Ecto neural progenitor cell (in vitro differentiated cells): ENCODE measurements around the gene MELK.

ENCODE experiments used
- DNase-seq: peaks from one replicate; pipeline ENCODE4 v3.0.0-alpha.2; 2018; ENCODE audit warnings: low spot score

The MELK gene

DNA sequence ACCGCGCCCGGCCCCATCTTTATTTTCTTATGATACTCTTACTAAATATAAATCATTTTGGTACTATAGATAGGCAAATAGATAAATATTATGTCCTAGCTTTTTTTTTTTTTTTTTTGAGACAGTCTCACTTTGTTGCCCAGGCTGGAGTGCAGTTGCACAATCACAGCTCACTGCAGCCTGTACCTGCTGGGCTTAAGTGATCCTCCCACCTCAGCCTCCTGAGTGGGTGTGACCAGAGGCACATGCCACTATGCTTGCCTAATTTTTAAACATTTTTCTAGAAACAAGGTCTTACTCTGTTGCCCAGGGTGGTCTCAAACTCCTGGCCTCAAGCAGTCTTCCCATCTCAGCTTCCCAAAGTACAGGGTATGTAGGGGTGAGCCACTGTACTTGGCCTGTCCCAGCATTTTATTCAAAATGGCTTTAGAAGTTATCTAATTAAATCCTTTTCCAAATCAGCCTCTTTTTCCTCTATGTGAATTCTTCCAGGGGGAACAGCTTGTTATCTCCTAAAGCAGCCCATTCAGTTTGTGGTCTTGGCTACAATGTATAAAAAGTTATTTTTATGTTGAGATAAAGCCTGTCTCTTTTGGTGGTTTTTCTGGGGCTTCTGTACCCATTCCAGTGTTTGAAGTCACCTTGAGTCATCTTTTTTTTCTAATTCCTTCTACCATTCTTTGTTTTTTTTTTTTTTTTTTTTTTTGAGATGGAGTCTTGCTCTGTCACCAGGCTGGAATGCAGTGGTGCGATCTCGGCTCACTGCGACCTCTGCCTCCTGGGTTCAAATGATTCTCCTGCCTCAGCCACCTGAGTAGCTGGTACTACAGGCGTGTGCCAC lies 12.1 kb downstream of the MELK start:
- DNase-seq = no peak

GRCh38 chr9:36590231-36590630 lies 17.5 kb downstream of the MELK start:
- no peak for DNase-seq

DNA sequence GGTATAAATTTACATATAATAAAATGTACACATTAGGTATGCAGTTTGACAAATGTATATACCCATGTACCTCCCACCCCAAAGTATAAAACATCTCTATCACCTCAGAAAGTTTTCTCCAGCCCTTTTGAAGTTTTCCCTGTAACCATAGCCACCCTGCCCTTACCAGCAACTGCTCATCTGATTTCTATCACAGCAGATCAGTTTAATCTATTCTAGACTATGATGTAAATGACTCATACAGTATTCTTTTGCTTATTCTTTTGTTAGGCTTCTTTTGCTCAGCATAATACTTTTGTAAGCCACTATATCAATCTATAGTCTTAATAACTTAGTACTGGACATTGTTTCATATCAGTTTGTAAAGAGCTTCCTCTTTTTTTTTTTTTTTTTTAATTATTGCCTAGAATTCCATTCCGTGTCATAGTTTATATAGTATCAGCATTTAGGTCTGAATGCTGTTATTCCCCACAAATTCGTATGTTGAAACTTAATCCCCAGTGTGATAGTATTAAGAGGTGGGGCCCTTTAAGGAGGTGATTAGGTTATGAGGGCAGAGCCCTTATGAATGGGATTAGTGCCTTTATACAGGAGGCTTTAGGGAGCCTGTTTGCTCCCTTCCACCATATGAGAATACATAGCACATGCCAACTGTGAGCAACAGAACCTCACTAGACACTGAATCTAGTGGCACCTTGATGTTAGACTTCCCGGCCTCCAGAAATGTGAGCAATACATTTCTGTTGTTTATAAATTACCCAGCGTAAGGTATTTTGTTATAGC lies 20.3 kb downstream of the MELK start:
- DNase-seq = no peak

GRCh38 chr9:36594213-36594612 lies 21.5 kb downstream of the MELK start:
- DNase-seq = no peak

DNA sequence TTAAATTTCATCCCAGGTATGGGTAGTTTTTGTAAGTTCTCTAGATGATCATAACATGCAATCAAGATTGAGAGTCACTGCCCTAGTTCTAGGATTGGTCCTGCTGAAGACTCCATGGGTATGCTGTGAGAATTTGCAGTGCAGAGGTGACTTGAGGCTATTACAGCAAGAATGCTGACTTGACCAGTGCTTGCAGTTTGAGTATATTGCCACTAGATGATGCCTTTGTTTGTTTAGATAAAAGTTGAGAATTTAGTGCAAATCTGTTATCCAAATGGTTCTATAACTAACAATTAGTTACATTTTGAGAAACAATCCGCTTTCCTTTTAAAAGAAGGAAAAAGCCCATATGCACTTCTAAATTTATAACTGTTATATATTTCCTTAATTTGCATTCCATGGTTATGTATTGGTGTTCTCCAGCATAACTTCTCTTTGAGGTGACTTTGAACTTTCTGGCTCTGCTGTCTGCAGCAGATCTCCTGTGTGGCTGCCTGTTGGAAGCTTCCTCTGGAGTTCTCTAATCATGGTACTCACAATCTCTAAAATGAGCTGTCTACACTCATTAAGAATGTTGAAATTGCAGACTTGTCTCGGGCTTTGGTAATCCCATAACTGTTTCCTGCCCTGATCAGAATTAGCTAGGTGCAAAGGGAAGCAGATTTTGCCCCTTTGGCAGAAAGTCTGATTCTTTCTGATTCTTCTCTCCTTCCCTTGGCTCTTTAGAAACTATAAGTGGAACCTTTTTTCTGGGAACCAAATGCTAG lies 24.9 kb downstream of the MELK start:
- no peak for DNase-seq

- DNase-seq = no peak
Measured at GRCh38 chr9:36598273-36598672, 25.6 kb downstream of the MELK start.

- no peak for DNase-seq
Measured at GRCh38 chr9:36603006-36603405, 30.3 kb downstream of the MELK start.

GRCh38 chr9:36609306-36609705 lies 36.6 kb downstream of the MELK start:
- no peak for DNase-seq

DNA sequence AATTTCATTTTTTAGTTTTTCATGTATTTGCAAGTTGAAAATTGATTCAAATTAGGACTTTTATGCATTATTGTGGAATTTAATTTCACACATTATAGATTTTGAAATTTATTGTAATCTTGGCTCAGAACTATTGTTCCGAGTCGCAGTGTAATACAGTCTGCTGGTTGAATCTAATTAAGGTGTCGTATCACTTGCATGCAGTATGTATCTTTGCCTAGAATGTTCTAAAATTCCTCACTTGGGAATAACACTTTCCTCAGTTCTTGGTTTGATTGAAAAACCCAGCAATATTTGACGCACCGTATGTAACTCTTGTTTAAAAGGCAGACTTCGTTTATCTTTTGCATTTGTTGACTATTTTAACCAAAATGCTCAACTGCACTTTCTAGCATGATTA lies 49.4 kb downstream of the MELK start:
- DNase-seq = no peak

GRCh38 chr9:36623280-36623679 lies 50.6 kb downstream of the MELK start:
- no peak for DNase-seq

GRCh38 chr9:36625006-36625615 lies 52.4 kb downstream of the MELK start:
- DNase-seq = no peak

DNA sequence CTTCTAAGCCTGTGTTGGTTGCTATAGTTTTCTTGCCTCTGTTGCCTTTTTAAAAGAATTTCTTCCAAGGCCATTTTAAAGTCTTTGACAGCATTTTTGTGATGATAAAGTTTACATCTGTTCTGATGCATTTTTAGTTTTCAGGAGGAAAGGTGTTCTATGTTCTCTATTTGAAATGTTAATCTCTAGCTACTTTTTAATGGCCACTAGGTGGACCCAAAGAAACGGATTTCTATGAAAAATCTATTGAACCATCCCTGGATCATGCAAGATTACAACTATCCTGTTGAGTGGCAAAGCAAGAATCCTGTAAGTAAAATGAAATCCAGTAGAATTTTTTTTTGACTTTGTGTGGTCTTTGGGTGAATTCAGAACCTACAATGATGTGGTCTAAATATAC lies 60.2 kb downstream of the MELK start:
- no peak for DNase-seq

DNA sequence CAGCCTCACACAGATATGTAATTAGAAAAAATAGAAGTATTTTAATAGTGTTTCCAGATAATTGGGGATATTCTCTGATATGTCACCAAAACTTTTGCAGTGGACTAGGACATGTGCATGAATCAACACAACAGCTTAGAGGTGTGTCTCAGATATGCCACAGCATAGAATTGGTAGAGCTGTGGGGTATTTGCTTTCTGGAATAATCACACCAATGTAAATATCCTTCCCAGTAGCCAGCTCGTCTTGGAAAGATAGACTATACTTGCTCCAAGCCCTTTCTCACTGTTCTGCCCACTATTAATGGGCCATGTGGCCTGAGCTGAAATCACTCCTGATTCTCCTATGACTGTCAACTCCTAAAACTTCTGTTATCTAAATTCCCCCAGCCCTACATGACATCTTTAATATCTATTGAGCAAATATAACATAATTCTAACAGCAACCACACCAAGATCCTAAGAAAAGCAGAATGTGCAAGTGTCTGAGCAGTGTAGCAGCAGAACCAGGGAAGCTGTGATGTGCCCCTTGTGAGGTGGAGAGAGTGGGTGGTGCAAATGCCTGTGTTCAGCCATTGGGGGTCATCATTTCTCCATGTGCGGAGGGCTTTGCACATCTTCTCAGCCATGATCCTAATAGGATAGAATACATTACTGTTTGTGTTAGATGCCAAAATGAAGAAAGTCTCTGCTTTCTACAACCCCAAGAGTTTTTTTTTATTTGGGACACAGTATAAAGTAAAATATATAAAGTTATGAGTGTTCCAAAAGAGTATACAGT lies 65.0 kb downstream of the MELK start:
- peak; percentile 47 for DNase-seq

DNA sequence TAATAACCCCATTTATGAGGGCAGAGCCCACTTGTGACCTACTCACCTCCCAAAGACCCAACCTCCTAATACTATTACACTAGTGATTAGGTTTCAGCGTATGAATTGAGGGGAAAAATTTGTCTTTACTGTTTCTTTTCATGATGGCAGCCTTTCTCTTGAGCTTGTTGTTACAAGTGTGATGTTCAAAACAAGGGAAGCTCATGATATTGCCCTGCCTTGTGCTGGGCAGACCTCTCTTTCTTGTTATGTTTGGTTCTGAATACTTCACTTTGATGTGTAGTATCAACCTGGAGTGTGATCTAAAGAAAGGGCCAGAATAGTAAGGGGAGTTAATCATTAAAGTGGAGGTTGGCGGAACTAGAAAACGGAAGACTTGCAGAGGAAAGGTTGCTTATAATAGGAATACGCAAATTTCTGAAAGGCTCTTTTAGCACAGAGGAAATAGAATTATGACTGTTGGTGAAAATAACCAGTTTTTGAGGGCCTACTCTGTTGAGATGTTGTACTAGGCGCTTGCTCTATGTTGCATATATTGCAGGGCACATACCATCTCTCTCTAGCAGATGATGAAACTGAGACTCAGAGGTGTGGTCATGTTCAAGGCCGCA lies 68.2 kb downstream of the MELK start:
- no peak for DNase-seq

GRCh38 chr9:36642817-36643216 lies 70.1 kb downstream of the MELK start:
- DNase-seq = no peak

GRCh38 chr9:36656842-36657241 lies 84.1 kb downstream of the MELK start:
- no peak for DNase-seq

- no peak for DNase-seq
Measured at GRCh38 chr9:36659500-36659899, 86.8 kb downstream of the MELK start.

GRCh38 chr9:36664806-36665205 lies 92.1 kb downstream of the MELK start:
- no peak for DNase-seq

DNA sequence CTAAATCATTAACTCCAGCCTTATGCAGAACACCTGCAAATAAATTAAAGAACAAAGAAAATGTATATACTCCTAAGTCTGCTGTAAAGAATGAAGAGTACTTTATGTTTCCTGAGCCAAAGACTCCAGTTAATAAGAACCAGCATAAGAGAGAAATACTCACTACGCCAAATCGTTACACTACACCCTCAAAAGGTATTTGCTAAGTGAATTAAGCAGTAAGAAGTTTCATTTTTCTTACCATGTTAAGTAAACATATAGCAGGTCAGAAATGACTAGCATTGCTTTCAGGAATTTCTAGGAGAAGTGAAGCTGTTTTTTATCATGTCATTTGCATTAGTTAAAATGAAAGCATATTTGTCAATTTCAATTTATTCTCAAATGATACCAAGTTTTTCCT lies 92.7 kb downstream of the MELK start:
- no peak for DNase-seq

GRCh38 chr9:36665921-36666431 lies 93.3 kb downstream of the MELK start:
- DNase-seq = no peak

DNA sequence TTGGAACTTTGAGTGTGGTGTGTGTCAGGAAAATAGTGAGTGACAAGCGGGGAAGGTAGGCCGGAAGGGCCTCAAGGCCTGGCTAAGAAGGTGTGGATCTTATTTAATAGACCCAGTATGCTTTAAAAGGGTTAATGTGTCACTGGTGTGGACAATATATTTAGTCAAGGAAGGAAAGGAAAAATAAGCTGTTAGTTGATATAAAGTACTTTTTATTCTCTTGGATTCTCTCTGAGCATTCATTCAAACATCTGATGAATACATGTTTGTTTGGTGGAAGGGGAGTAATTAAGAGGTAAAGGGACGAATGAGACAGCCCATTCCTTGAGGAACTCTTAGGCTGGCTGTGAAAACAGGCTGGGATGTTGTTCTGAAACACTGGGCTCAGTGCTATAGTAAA lies 98.9 kb downstream of the MELK start:
- no peak for DNase-seq
